H1 (cell line): ENCODE results near the gene ARID2. TPM values are rescaled to one million over a fixed set of nuclear protein-coding genes. Genes with fewer than 3 reads are reported as not detected.

Experiments used
- CTCF ChIA-PET: fragments of 300-600 bp; sonication (Branson Sonifier 250); formaldehyde crosslinking; loops from one replicate; lab custom pipeline; 2021; ENCODE audit not compliant: partially characterized antibody; lab: Charles Lee
- POLR2A ChIA-PET: fragments of 300-600 bp; sonication (Branson Sonifier 250); formaldehyde crosslinking; loops from one replicate; lab custom pipeline; 2021; ENCODE audit warnings: inconsistent platforms; ENCODE audit not compliant: partially characterized antibody; lab: Charles Lee
- DNase-seq, 2 experiments: peaks; one replicate each; pipeline versions ENCODE4 v3.0.0 to v3.0.0-alpha.2; 2010 to 2022; ENCODE audit warnings: low spot score in 2 of 2, low read depth in 1 of 2, mixed read lengths in 1 of 2
- FAIRE-seq: peaks from 2 replicates; lab custom pipeline; 2011; peaks lifted over from hg19 to GRCh38; lab: Jason Lieb, UNC
- H2AFZ ChIP-seq: 2 replicates; pipeline ENCODE4 v1.8.1; 2012; ENCODE audit warnings: low read length, inconsistent platforms
- H2AK5ac ChIP-seq: 2 replicates; pipeline ENCODE4 v1.6.1; 2013; ENCODE audit warnings: low read depth, low read length
- H2BK120ac ChIP-seq: replicated peaks from 2 replicates; pipeline ENCODE3; 2013; ENCODE audit warnings: low read depth, low read length, inconsistent platforms
- H2BK12ac ChIP-seq: 2 replicates; pipeline ENCODE4 v1.6.1; 2013; ENCODE audit warnings: low read depth, low read length
- H2BK15ac ChIP-seq: 2 replicates; pipeline ENCODE4 v1.6.1; 2013; ENCODE audit warnings: low read length
- H2BK20ac ChIP-seq: 2 replicates; pipeline ENCODE4 v1.6.1; 2013; ENCODE audit warnings: low read length
- H2BK5ac ChIP-seq: 2 replicates; pipeline ENCODE4 v1.6.1; 2013; ENCODE audit warnings: low read depth, low read length
- H3K14ac ChIP-seq: 2 replicates; pipeline ENCODE4 v1.6.1; 2013; ENCODE audit warnings: inconsistent platforms; ENCODE audit not compliant: insufficient read length
- H3K18ac ChIP-seq: 2 replicates; pipeline ENCODE4 v1.6.1; 2013; ENCODE audit warnings: low read length; ENCODE audit errors: extremely low read depth
- H3K23ac ChIP-seq: 2 replicates; pipeline ENCODE4 v1.6.1; 2013; ENCODE audit warnings: inconsistent platforms; ENCODE audit not compliant: insufficient read length
- H3K23me2 ChIP-seq: 2 replicates; pipeline ENCODE4 v1.6.1; 2013; ENCODE audit warnings: low read depth, low read length
- H3K27ac ChIP-seq: 2 replicates; pipeline ENCODE4 v1.6.1; 2011; ENCODE audit warnings: low read depth, low read length, inconsistent platforms
- H3K27me3 ChIP-seq, 4 experiments: replicated peaks in 1 of 4; 1 replicate in 1 of 4; 2 replicates in 3 of 4; pipeline versions ENCODE4 v1.6.1 to v1.8.1; 2011 to 2013; ENCODE audit warnings: low read length in 3 of 4, mild to moderate bottlenecking in 3 of 4, inconsistent platforms in 2 of 4, mixed read lengths in 2 of 4, moderate library complexity in 1 of 4; ENCODE audit not compliant: control insufficient read depth in 3 of 4, insufficient read depth in 3 of 4; ENCODE audit errors: extremely low read depth in 1 of 4
- H3K36me3 ChIP-seq, 4 experiments: 2 replicates each; pipeline versions ENCODE4 v1.6.1 to v1.8.1; 2011 to 2013; ENCODE audit warnings: mild to moderate bottlenecking in 4 of 4, low read length in 3 of 4, moderate library complexity in 2 of 4, control low read depth in 1 of 4, inconsistent platforms in 1 of 4; ENCODE audit not compliant: insufficient read depth in 4 of 4, control insufficient read depth in 2 of 4
- H3K4ac ChIP-seq: replicated peaks from 2 replicates; pipeline ENCODE3; 2013; ENCODE audit warnings: low read length, low read depth, mixed read lengths, inconsistent platforms; ENCODE audit not compliant: insufficient read length
- H3K4me1 ChIP-seq, 4 experiments: replicated peaks in 1 of 4; 1 replicate in 1 of 4; 2 replicates in 3 of 4; pipeline versions ENCODE4 v1.6.1 to v1.8.1; 2011 to 2013; ENCODE audit warnings: low read length in 3 of 4, inconsistent platforms in 2 of 4, mixed read lengths in 1 of 4; ENCODE audit not compliant: insufficient read depth in 4 of 4, control insufficient read depth in 3 of 4
- H3K4me2 ChIP-seq, 2 experiments: 2 replicates each; pipeline versions ENCODE4 v1.6.1 to v1.8.1; 2011 to 2013; ENCODE audit warnings: low read depth in 2 of 2, low read length in 2 of 2, control low read depth in 1 of 2, inconsistent platforms in 1 of 2, mild to moderate bottlenecking in 1 of 2; ENCODE audit not compliant: insufficient read depth in 1 of 2
- H3K4me3 ChIP-seq, 4 experiments: fragments of 200-600, 300-600 bp in 1 of 4; sonication (generic), shearing (Covaris generic), sonication (Bioruptor Twin) in 1 of 4; 2 replicates each; pipeline versions ENCODE4 v1.5.1 to v1.8.1; 2011 to 2016; ENCODE audit warnings: low read length in 4 of 4, low read depth in 3 of 4, control low read depth in 2 of 4, inconsistent platforms in 2 of 4, mild to moderate bottlenecking in 2 of 4, mixed read lengths in 1 of 4, moderate library complexity in 1 of 4; ENCODE audit not compliant: insufficient read depth in 2 of 4; ENCODE audit errors: extremely low read depth in 1 of 4
- H3K56ac ChIP-seq: replicated peaks from 2 replicates; pipeline ENCODE3; 2013; ENCODE audit warnings: low read depth, mild to moderate bottlenecking, mixed read lengths, low read length, inconsistent platforms; ENCODE audit not compliant: insufficient read length
- H3K79me1 ChIP-seq: 2 replicates; pipeline ENCODE4 v1.6.1; 2013; ENCODE audit warnings: low read depth, low read length, control low read depth
- H3K79me2 ChIP-seq, 2 experiments: 2 replicates each; pipeline versions ENCODE4 v1.6.1 to v1.8.1; 2012 to 2013; ENCODE audit warnings: low read length in 2 of 2, mild to moderate bottlenecking in 2 of 2, inconsistent platforms in 1 of 2; ENCODE audit not compliant: insufficient read depth in 2 of 2, control insufficient read depth in 1 of 2
- H3K9ac ChIP-seq, 4 experiments: replicated peaks in 1 of 4; 1 replicate in 1 of 4; 2 replicates in 3 of 4; pipeline versions ENCODE4 v1.6.1 to v1.8.1; 2011 to 2013; ENCODE audit warnings: low read depth in 3 of 4, low read length in 3 of 4, control low read depth in 2 of 4, mild to moderate bottlenecking in 2 of 4, moderate library complexity in 2 of 4, inconsistent platforms in 1 of 4; ENCODE audit errors: extremely low read depth in 1 of 4
- H3K9me3 ChIP-seq, 2 experiments: 2 replicates each; pipeline versions ENCODE4 v1.6.1 to v1.8.1; 2012 to 2013; ENCODE audit warnings: mild to moderate bottlenecking in 2 of 2, moderate library complexity in 2 of 2, control low read depth in 1 of 2, inconsistent platforms in 1 of 2, low read depth in 1 of 2, low read length in 1 of 2, mixed read lengths in 1 of 2; ENCODE audit not compliant: insufficient read depth in 2 of 2
- H4K20me1 ChIP-seq, 2 experiments: replicated peaks in 1 of 2; 2 replicates each; pipeline versions ENCODE3 to v1.8.1; 2011 to 2013; ENCODE audit warnings: inconsistent platforms in 2 of 2, low read length in 2 of 2, mild to moderate bottlenecking in 1 of 2; ENCODE audit not compliant: insufficient read depth in 2 of 2, control insufficient read depth in 1 of 2
- H4K5ac ChIP-seq: 2 replicates; pipeline ENCODE4 v1.6.1; 2013; ENCODE audit warnings: low read length, low read depth, mixed read lengths, inconsistent platforms; ENCODE audit not compliant: insufficient read length
- H4K8ac ChIP-seq: 2 replicates; pipeline ENCODE4 v1.8.0; 2013; ENCODE audit warnings: mild to moderate bottlenecking, moderate library complexity, low read length, inconsistent platforms; ENCODE audit not compliant: insufficient read depth; ENCODE audit errors: extremely low read depth
- H4K91ac ChIP-seq: replicated peaks from 2 replicates; pipeline ENCODE3; 2013; ENCODE audit warnings: low read length, mixed read lengths, inconsistent platforms; ENCODE audit not compliant: insufficient read length
- ASH2L ChIP-seq: fragments of 200-600, 300-600 bp; sonication (generic); IDR thresholded peaks from one replicate; pipeline ENCODE4 v1.7.1; 2017; ENCODE audit warnings: low read length
- BACH1 ChIP-seq: IDR thresholded peaks from 2 replicates; pipeline ENCODE4 v1.6.1; 2012; ENCODE audit warnings: low read length, improper control_type of control experiment
- BRCA1 ChIP-seq: IDR thresholded peaks from 2 replicates; pipeline ENCODE4 v1.6.1; 2012; ENCODE audit warnings: low read depth, low read length, improper control_type of control experiment
- CBX8 ChIP-seq: fragments of 300-800, 300-1000 bp; sonication (generic); IDR thresholded peaks from 2 replicates; pipeline ENCODE4 v1.7.1; 2016; ENCODE audit warnings: low read depth, low read length, borderline replicate concordance
- JUN ChIP-seq: IDR thresholded peaks from 2 replicates; pipeline ENCODE4 v1.6.1; 2011; ENCODE audit warnings: low read depth, mild to moderate bottlenecking, improper control_type of control experiment, low read length
- POLR2A ChIP-seq, 2 experiments: IDR thresholded peaks; 1 replicate in 1 of 2; 2 replicates in 1 of 2; pipeline ENCODE4 v1.6.1; 2011; ENCODE audit warnings: low read depth in 2 of 2, low read length in 2 of 2, mild to moderate bottlenecking in 2 of 2; ENCODE audit errors: control extremely low read depth in 1 of 2
- POU5F1 ChIP-seq: IDR thresholded peaks from 2 replicates; pipeline ENCODE4 v1.6.1; 2011; ENCODE audit warnings: low read depth, mild to moderate bottlenecking, low read length, moderate library complexity
- SP2 ChIP-seq: IDR thresholded peaks from 2 replicates; pipeline ENCODE4 v1.6.1; 2012; ENCODE audit warnings: mild to moderate bottlenecking, low read length, inconsistent platforms
- SP4 ChIP-seq: IDR thresholded peaks from 2 replicates; pipeline ENCODE4 v1.6.1; 2012; ENCODE audit warnings: low read length, inconsistent platforms
- TBP ChIP-seq: IDR thresholded peaks from 2 replicates; pipeline ENCODE4 v1.6.1; 2011; ENCODE audit warnings: low read depth, low read length, improper control_type of control experiment
- TEAD4 ChIP-seq: IDR thresholded peaks from 2 replicates; pipeline ENCODE4 v1.6.1; 2012; ENCODE audit warnings: low read depth, low read length, inconsistent platforms, mixed read lengths
- WGBS, 2 experiments: shearing (Covaris generic) in 1 of 2; methylation state at CpG; one replicate each; pipeline versions ENCODE4 v1.1.6 to v1.1.7; 2013 to 2015; ENCODE audit warnings: low lambda C conversion rate in 2 of 2, mixed read lengths in 2 of 2, inconsistent platforms in 1 of 2, low coverage in 1 of 2, missing lambda C conversion rate in 1 of 2; ENCODE audit not compliant: insufficient replicate concordance in 2 of 2, insufficient coverage in 1 of 2, insufficient read length in 1 of 2; ENCODE audit errors: extremely low coverage in 1 of 2, missing lambda C conversion rate in 1 of 2; 5-methylcytosine and 5-hydroxymethylcytosine counted together
- polyA plus RNA-seq, 7 experiments: library from polyadenylated mRNA; depleted of rRNA in 3 of 7; stranded (reverse) in 5 of 7; unstranded in 2 of 7; fragments of >200 nt in 5 of 7; fragments of 200-250 nt in 2 of 7; gene quantifications; 1 replicate in 5 of 7; 2 replicates in 1 of 7; 4 replicates in 1 of 7; pipeline versions ENCODE4 v1.2.1 to v1.2.3, GENCODE V29; 2011 to 2013; ENCODE audit warnings: missing spikeins in 2 of 7, mixed read lengths in 2 of 7
- total RNA-seq: library from RNA; stranded (reverse); fragmentation: NEBNext Ultra II Directional; extraction: Animal tissue kit (Norgen Biotek cat#: 25700); gene quantifications from 2 replicates; pipeline ENCODE4 v1.2.1, GENCODE V29; 2021
- TF ChIP-seq, protein P1 (sequence below): IDR thresholded peaks from 2 replicates; pipeline ENCODE4 v1.6.1; 2012; ENCODE audit warnings: inconsistent platforms
- TF ChIP-seq, protein P2 (sequence below): IDR thresholded peaks from 2 replicates; pipeline ENCODE4 v1.6.1; 2012; ENCODE audit warnings: inconsistent platforms

ARID2 gene
- total and polyA plus RNA-seq, 2 of the 8 experiments (the other 6 are each of a cell fraction or from before 2014, with no cell fraction given): 32.0 to 45.2 TPM

DNA sequence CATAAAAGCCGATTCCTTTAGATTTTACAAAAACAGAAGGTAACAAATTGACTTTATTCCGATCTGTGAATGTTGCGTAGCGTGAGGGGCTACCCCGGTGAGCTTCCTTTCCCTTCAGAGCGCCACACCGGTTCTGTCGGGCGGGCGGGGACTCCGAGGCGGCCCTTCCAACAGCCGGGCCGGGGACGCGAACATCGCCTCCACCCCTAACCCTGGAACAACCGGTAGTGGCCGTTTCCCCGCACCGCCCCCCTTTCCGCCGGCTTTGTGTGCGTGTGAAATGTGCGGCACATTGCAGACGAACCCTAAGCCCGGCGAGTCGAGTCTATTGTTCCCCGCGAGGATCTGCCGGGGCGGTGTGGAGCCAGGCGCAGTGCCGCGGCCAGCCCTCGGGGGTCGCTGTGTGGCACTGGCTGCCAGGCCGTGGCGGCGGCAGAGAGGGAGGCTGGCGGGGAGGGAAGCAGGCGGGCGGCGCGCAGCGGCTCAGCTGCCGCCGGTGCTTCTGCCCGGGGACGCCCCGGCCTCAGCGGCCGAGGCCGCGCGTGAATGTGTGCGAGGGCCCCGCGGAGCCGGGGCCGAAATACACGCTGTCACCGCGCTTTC is 775 bp upstream of the ARID2 start:
- Histone ChIP-seq H3K14ac (no peak overlapping the region), H4K91ac (no peak overlapping the region), H2BK120ac (no peak overlapping the region), H4K5ac (peak overlapping the region; percentile 89), H3K56ac (no peak overlapping the region), H2BK20ac (no peak overlapping the region), H3K4me1 (no peaks in the 10 kb centered on the region; a peak in 1 of 7 replicates), H2BK12ac (no peak overlapping the region), H2BK15ac (no peak overlapping the region), H3K79me2 (peaks cover 4 to 60% of the 10 kb centered on the region in 2 experiments; a peak in 3 of 4 replicates), H3K23me2 (peaks cover 12% of the 10 kb centered on the region), H3K4ac (no peak overlapping the region), H3K79me1 (no peaks in the 10 kb centered on the region), H3K23ac (no peak overlapping the region), H2AFZ (no peak overlapping the region), H3K4me3 (peak overlapping the region; percentile 62 to 93 (median 92)), H2AK5ac (no peak overlapping the region), H3K9me3 (no peaks in the 10 kb centered on the region), H4K20me1 (no peaks in the 10 kb centered on the region), H3K27ac (peak overlapping the region; percentile 44; the same call in 1 of the 2 replicates), H3K36me3 (peaks cover 0 to 13% (median 0%) of the 10 kb centered on the region in 4 experiments; a peak in 2 of 8 replicates), H2BK5ac (peak overlapping the region; percentile 96; the same call in 1 of the 2 replicates), H3K9ac (peak overlapping the region; percentile 10 to 87 (median 58); a peak in 6 of 7 replicates), H3K27me3 (no peaks in the 10 kb centered on the region), H4K8ac (peak overlapping the region; percentile 93; the same call in 1 of the 2 replicates), H3K18ac (peak overlapping the region; percentile 72; the same call in 1 of the 2 replicates), H3K4me2 (peak overlapping the region; percentile 73 to 90)
- ChIA-PET CTCF (interaction anchor here (0.6 to 1.4 kb wide), 8 partner anchors 12 to 511 kb away, joined by 3 to 8 read pairs (median 3); no protein-coding TSS in a partner anchor), POLR2A (interaction anchor here (0.5 to 2.8 kb wide), 17 partner anchors 9 to 262 kb away, joined by 3 to 19 read pairs (median 4); partner anchors contain the start of gene SCAF11)
- FAIRE-seq: no peak
- peak; percentile 90 to 94 for DNase-seq
- WGBS, 2 experiments: 0% methylated on average over 41 of the region's 65 CpGs; no CpG with 5 or more reads in 1 of the 2 experiments
- TF ChIP-seq POU5F1 (no peak), SP2 (no peak), ASH2L (peak; percentile 64), BACH1 (peak; percentile 88), POLR2A (IDR thresholded peaks at IDR 0.05; ENCODE audit: control extremely low read depth in 1 of 2, low read depth in 2 of 2, low read length in 2 of 2) (peak; percentile 92), SP4 (no peak), JUN (no peak), CBX8 (no peak), TEAD4 (peak; percentile 39; the same call in 1 of the 2 replicates), TBP (peak; percentile 80; the same call in 1 of the 2 replicates), BRCA1 (no peak)
- TF ChIP-seq, protein P1, sequence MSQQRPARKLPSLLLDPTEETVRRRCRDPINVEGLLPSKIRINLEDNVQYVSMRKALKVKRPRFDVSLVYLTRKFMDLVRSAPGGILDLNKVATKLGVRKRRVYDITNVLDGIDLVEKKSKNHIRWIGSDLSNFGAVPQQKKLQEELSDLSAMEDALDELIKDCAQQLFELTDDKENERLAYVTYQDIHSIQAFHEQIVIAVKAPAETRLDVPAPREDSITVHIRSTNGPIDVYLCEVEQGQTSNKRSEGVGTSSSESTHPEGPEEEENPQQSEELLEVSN: no peak
- TF ChIP-seq, protein P2, sequence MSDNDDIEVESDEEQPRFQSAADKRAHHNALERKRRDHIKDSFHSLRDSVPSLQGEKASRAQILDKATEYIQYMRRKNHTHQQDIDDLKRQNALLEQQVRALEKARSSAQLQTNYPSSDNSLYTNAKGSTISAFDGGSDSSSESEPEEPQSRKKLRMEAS: peak; percentile 71
